IMR-90 (cell line): Measurements from ENCODE around the gene FAM81A.

Source experiments
- BHLHE40 ChIP-seq: fragments of 150-350 bp; IDR thresholded peaks from 2 replicates; pipeline ENCODE4 v1.6.1; 2016; ENCODE audit warnings: mild to moderate bottlenecking, low read depth, low read length
- MAFK ChIP-seq: IDR thresholded peaks from 2 replicates; pipeline ENCODE4 v1.6.1; 2012; ENCODE audit warnings: low read depth, low read length, improper control_type of control experiment
- NFE2L2 ChIP-seq: fragments of 150-350 bp; IDR thresholded peaks from 2 replicates; pipeline ENCODE4 v1.6.1; 2016; ENCODE audit warnings: low read depth, mild to moderate bottlenecking, low read length
- POLR2A ChIP-seq: IDR thresholded peaks from 2 replicates; pipeline ENCODE4 v1.6.1; 2012; ENCODE audit warnings: mild to moderate bottlenecking, low read depth, low read length
- RAD21 ChIP-seq: IDR thresholded peaks from 2 replicates; pipeline ENCODE4 v1.6.1; 2012; ENCODE audit warnings: low read length, improper control_type of control experiment
- TF ChIP-seq, protein P1 (sequence below): conservative IDR thresholded peaks from 2 replicates; pipeline ENCODE4 v1.5.1; 2012; ENCODE audit warnings: mild to moderate bottlenecking, low read depth, low read length, improper control_type of control experiment

DNA sequence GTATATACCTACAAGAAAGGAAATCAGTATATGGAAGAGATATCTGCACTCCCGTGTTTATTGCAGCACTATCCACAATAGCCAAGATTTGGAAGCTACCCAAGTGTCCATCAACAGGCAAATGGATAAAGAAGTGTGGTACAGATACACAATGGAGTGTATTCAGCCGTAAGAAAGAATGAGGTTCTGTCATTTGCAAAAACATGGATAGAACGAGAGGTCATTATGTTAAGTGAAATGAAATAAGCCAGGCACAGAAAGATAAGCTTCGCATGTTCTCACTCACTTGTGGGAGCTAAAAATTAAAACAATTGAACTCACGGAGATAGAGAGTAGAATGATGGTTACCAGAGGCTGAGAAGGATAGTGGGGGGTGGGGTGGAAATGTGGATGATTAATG, 53.1 kb downstream of the FAM81A start:
- TF ChIP-seq POLR2A (no peak), BHLHE40 (no peak), NFE2L2 (no peak), RAD21 (no peak), MAFK (no peak)
- TF ChIP-seq, protein P1, sequence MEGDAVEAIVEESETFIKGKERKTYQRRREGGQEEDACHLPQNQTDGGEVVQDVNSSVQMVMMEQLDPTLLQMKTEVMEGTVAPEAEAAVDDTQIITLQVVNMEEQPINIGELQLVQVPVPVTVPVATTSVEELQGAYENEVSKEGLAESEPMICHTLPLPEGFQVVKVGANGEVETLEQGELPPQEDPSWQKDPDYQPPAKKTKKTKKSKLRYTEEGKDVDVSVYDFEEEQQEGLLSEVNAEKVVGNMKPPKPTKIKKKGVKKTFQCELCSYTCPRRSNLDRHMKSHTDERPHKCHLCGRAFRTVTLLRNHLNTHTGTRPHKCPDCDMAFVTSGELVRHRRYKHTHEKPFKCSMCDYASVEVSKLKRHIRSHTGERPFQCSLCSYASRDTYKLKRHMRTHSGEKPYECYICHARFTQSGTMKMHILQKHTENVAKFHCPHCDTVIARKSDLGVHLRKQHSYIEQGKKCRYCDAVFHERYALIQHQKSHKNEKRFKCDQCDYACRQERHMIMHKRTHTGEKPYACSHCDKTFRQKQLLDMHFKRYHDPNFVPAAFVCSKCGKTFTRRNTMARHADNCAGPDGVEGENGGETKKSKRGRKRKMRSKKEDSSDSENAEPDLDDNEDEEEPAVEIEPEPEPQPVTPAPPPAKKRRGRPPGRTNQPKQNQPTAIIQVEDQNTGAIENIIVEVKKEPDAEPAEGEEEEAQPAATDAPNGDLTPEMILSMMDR = no peak
